Measurements from ENCODE around the gene C14orf180.

Gene C14orf180

GRCh38 chr14:104588066-104588857, 8.7 kb downstream of the C14orf180 start:
- no peaks in the 10 kb centered on the region for H3K4me1 ChIP-seq (ENCODE audit: control insufficient read depth, insufficient read depth, low read length)
- H3K36me3 ChIP-seq (ENCODE audit: control insufficient read depth, insufficient read depth, low read length) = no peaks in the 10 kb centered on the region
- no peak overlapping the region for H3K9ac ChIP-seq (ENCODE audit: low read length)
- H3K9me3 ChIP-seq (ENCODE audit: control insufficient read depth, low read length) = no peaks in the 10 kb centered on the region
- peaks cover 4% of the 10 kb centered on the region for H3K27me3 ChIP-seq (ENCODE audit: control insufficient read depth, insufficient read depth, low read length)
- H3K4me3 ChIP-seq (ENCODE audit: low read length) = no peak overlapping the region

- H3K9ac ChIP-seq (ENCODE audit: low read length) = no peak overlapping the region
- no peak overlapping the region for H3K4me3 ChIP-seq (ENCODE audit: low read length)
- no peaks in the 10 kb centered on the region for H3K9me3 ChIP-seq (ENCODE audit: control insufficient read depth, low read length)
- H3K4me1 ChIP-seq (ENCODE audit: control insufficient read depth, insufficient read depth, low read length) = no peaks in the 10 kb centered on the region
- peaks cover 4% of the 10 kb centered on the region for H3K27me3 ChIP-seq (ENCODE audit: control insufficient read depth, insufficient read depth, low read length)
- H3K36me3 ChIP-seq (ENCODE audit: control insufficient read depth, insufficient read depth, low read length) = no peaks in the 10 kb centered on the region
Observed at GRCh38 chr14:104589338-104590195, 10.0 kb downstream of the C14orf180 start.

- H3K36me3 ChIP-seq (ENCODE audit: control insufficient read depth, insufficient read depth, low read length) = no peaks in the 10 kb centered on the region
- peaks cover 4% of the 10 kb centered on the region for H3K27me3 ChIP-seq (ENCODE audit: control insufficient read depth, insufficient read depth, low read length)
- no peak overlapping the region for H3K4me3 ChIP-seq (ENCODE audit: low read length)
- no peaks in the 10 kb centered on the region for H3K9me3 ChIP-seq (ENCODE audit: control insufficient read depth, low read length)
- H3K9ac ChIP-seq (ENCODE audit: low read length) = no peak overlapping the region
- H3K4me1 ChIP-seq (ENCODE audit: control insufficient read depth, insufficient read depth, low read length) = no peaks in the 10 kb centered on the region
Observed at GRCh38 chr14:104590240-104590965, 10.8 kb downstream of the C14orf180 start.

- peaks cover 4% of the 10 kb centered on the region for H3K27me3 ChIP-seq (ENCODE audit: control insufficient read depth, insufficient read depth, low read length)
- H3K4me3 ChIP-seq (ENCODE audit: low read length) = no peak overlapping the region
- no peaks in the 10 kb centered on the region for H3K36me3 ChIP-seq (ENCODE audit: control insufficient read depth, insufficient read depth, low read length)
- no peak overlapping the region for H3K9ac ChIP-seq (ENCODE audit: low read length)
- no peaks in the 10 kb centered on the region for H3K9me3 ChIP-seq (ENCODE audit: control insufficient read depth, low read length)
- H3K4me1 ChIP-seq (ENCODE audit: control insufficient read depth, insufficient read depth, low read length) = no peaks in the 10 kb centered on the region
Observed at GRCh38 chr14:104591031-104591430, 11.5 kb downstream of the C14orf180 start.

GRCh38 chr14:104591506-104592291, 12.1 kb downstream of the C14orf180 start:
- Histone ChIP-seq H3K9ac (ENCODE audit: low read length) (no peak overlapping the region), H3K4me3 (ENCODE audit: low read length) (no peak overlapping the region), H3K4me1 (ENCODE audit: control insufficient read depth, insufficient read depth, low read length) (no peaks in the 10 kb centered on the region), H3K9me3 (ENCODE audit: control insufficient read depth, low read length) (no peaks in the 10 kb centered on the region), H3K27me3 (ENCODE audit: control insufficient read depth, insufficient read depth, low read length) (peaks cover 4% of the 10 kb centered on the region), H3K36me3 (ENCODE audit: control insufficient read depth, insufficient read depth, low read length) (no peaks in the 10 kb centered on the region)

- Histone ChIP-seq H3K27me3 (ENCODE audit: control insufficient read depth, insufficient read depth, low read length) (peaks cover 4% of the 10 kb centered on the region), H3K4me1 (ENCODE audit: control insufficient read depth, insufficient read depth, low read length) (no peaks in the 10 kb centered on the region), H3K9me3 (ENCODE audit: control insufficient read depth, low read length) (no peaks in the 10 kb centered on the region), H3K36me3 (ENCODE audit: control insufficient read depth, insufficient read depth, low read length) (no peaks in the 10 kb centered on the region), H3K4me3 (ENCODE audit: low read length) (no peak overlapping the region), H3K9ac (ENCODE audit: low read length) (no peak overlapping the region)
Observed at GRCh38 chr14:104592292-104592672, 12.7 kb downstream of the C14orf180 start.

- no peaks in the 10 kb centered on the region for H3K4me1 ChIP-seq (ENCODE audit: control insufficient read depth, insufficient read depth, low read length)
- peaks cover 4% of the 10 kb centered on the region for H3K27me3 ChIP-seq (ENCODE audit: control insufficient read depth, insufficient read depth, low read length)
- no peaks in the 10 kb centered on the region for H3K36me3 ChIP-seq (ENCODE audit: control insufficient read depth, insufficient read depth, low read length)
- H3K9me3 ChIP-seq (ENCODE audit: control insufficient read depth, low read length) = no peaks in the 10 kb centered on the region
- H3K9ac ChIP-seq (ENCODE audit: low read length) = no peak overlapping the region
- H3K4me3 ChIP-seq (ENCODE audit: low read length) = no peak overlapping the region
Observed at GRCh38 chr14:104592785-104593184, 13.2 kb downstream of the C14orf180 start.

- H3K36me3 ChIP-seq (ENCODE audit: control insufficient read depth, insufficient read depth, low read length) = no peaks in the 10 kb centered on the region
- no peaks in the 10 kb centered on the region for H3K4me1 ChIP-seq (ENCODE audit: control insufficient read depth, insufficient read depth, low read length)
- no peak overlapping the region for H3K9ac ChIP-seq (ENCODE audit: low read length)
- no peak overlapping the region for H3K4me3 ChIP-seq (ENCODE audit: low read length)
- H3K9me3 ChIP-seq (ENCODE audit: control insufficient read depth, low read length) = no peaks in the 10 kb centered on the region
- H3K27me3 ChIP-seq (ENCODE audit: control insufficient read depth, insufficient read depth, low read length) = peaks cover under 1% of the 10 kb centered on the region
Observed at GRCh38 chr14:104593241-104593701, 13.7 kb downstream of the C14orf180 start.

GRCh38 chr14:104593710-104594136, 14.2 kb downstream of the C14orf180 start:
- no peaks in the 10 kb centered on the region for H3K4me1 ChIP-seq (ENCODE audit: control insufficient read depth, insufficient read depth, low read length)
- no peak overlapping the region for H3K4me3 ChIP-seq (ENCODE audit: low read length)
- H3K36me3 ChIP-seq (ENCODE audit: control insufficient read depth, insufficient read depth, low read length) = no peaks in the 10 kb centered on the region
- H3K27me3 ChIP-seq (ENCODE audit: control insufficient read depth, insufficient read depth, low read length) = no peaks in the 10 kb centered on the region
- H3K9me3 ChIP-seq (ENCODE audit: control insufficient read depth, low read length) = no peaks in the 10 kb centered on the region
- H3K9ac ChIP-seq (ENCODE audit: low read length) = no peak overlapping the region

GRCh38 chr14:104594310-104595046, 14.9 kb downstream of the C14orf180 start:
- Histone ChIP-seq H3K27me3 (ENCODE audit: control insufficient read depth, insufficient read depth, low read length) (no peaks in the 10 kb centered on the region), H3K4me1 (ENCODE audit: control insufficient read depth, insufficient read depth, low read length) (no peaks in the 10 kb centered on the region), H3K36me3 (ENCODE audit: control insufficient read depth, insufficient read depth, low read length) (no peaks in the 10 kb centered on the region)

More at GRCh38 chr14:104594310-104595046, 14.9 kb downstream of the C14orf180 start:
- Histone ChIP-seq H3K9ac (ENCODE audit: low read length) (no peak overlapping the region), H3K4me3 (ENCODE audit: low read length) (no peak overlapping the region), H3K9me3 (ENCODE audit: control insufficient read depth, low read length) (no peaks in the 10 kb centered on the region)
